ENCODE results near the gene ABCB8.
"Not testable (repeated sequence)": the region's sequence is repeated elsewhere in the genome, so short reads cannot be mapped to it uniquely, and the experiment has no call there.

Gene ABCB8

DNA sequence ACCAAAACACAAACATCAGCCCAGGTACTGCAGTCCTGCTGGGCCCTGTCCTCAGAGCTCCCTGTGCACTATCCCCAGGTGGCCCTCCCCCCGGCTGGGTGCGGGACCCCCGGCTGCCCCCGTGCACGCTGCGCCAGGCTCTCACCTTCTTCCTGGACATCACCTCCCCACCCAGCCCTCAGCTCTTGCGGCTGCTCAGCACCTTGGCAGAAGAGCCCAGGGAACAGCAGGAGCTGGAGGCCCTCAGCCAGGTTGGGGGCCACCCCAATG is 18.3 kb upstream of the ABCB8 start:
- peak overlapping the region in 3 of 10 experiments; percentile 2 to 50 (median 41); a peak in 3 of 20 replicates for H3K4me3 ChIP-seq
- no peak for TF ChIP-seq Cebpa-rat (IDR thresholded peaks at IDR 0.05)
- H3K9me3 ChIP-seq (replicated peaks in 1 of 11) = no peaks in the 10 kb centered on the region
- H3K27ac ChIP-seq = peak overlapping the region in 8 of 11 experiments; percentile 42 to 76 (median 60); a peak in 11 of 22 replicates
- H4K20me1 ChIP-seq = no peaks in the 10 kb centered on the region
- H3K4me2 ChIP-seq = peak overlapping the region; percentile 79 to 98 (median 92)
- peak overlapping the region in 10 of 11 experiments; percentile 9 to 60 (median 52); a peak in 16 of 22 replicates for H3K9ac ChIP-seq
- H3K4me1 ChIP-seq = peaks cover 74 to 100% (median 97%) of the 10 kb centered on the region in 10 experiments
- no peaks in the 10 kb centered on the region for H3K36me3 ChIP-seq
- peaks cover 0 to 12% (median 0%) of the 10 kb centered on the region in 11 experiments; a peak in 9 of 22 replicates for H3K27me3 ChIP-seq

DNA sequence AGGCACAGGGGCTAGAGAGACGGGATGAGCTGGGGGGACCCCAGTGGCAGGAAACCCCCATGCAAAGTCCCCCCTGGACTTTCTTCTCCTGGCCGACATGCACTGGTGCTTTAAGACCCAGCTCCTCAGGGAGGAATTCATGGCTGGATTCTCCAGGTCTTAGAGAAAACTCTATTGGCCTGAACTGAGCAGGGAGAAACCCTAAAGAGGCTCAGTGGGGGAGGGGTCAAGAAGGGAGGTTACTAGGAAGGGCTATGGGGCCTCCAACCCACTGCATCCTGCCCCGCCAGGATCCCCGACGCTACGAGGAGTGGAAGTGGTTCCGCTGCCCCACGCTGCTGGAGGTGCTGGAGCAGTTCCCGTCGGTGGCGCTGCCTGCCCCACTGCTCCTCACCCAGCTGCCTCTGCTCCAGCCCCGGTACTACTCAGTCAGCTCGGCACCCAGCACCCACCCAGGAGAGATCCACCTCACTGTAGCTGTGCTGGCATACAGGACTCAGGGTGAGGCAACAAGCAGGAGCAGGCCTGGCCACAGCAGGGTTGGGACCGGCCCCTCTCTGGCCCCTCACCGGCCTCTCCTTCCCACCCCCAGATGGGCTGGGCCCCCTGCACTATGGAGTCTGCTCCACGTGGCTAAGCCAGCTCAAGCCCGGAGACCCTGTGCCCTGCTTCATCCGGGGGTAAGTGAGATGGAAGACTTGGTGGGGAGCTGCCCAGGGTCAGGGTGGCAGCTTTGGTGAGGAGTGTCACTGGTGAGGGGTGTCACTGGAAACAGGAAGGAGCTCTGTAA is 17.7 kb upstream of the ABCB8 start:
- H3K27me3 ChIP-seq = peaks cover 0 to 12% (median 0%) of the 10 kb centered on the region in 11 experiments; a peak in 9 of 22 replicates
- H3K27ac ChIP-seq = peak overlapping the region in 10 of 11 experiments; percentile 40 to 76 (median 60); a peak in 20 of 22 replicates
- H3K36me3 ChIP-seq = no peaks in the 10 kb centered on the region
- peak overlapping the region; percentile 79 to 98 (median 92) for H3K4me2 ChIP-seq
- TF ChIP-seq Cebpa-rat (IDR thresholded peaks at IDR 0.05) = no peak
- peak overlapping the region in 6 of 10 experiments; percentile 2 to 50 (median 32); a peak in 8 of 20 replicates for H3K4me3 ChIP-seq
- H3K9me3 ChIP-seq (replicated peaks in 1 of 11) = no peaks in the 10 kb centered on the region
- H3K9ac ChIP-seq = peak overlapping the region; percentile 9 to 60 (median 48); a peak in 18 of 22 replicates
- peaks cover 78 to 100% (median 96%) of the 10 kb centered on the region in 10 experiments for H3K4me1 ChIP-seq
- H4K20me1 ChIP-seq = no peaks in the 10 kb centered on the region

DNA sequence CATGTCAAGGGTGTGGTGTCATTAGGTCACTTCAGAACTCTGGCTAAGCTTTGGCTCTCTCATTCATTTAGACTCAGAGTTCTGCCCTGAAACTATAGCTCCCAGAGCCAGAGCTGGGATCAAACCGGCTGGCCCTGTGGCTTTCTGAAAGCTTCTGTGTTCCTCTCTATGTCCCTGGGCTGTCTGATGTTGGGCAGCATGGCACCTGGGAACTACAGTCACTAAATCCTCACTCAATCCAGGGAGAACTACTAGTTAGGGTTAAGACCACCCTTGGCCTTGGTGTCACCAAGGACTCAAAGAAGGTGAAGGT is 17.2 kb upstream of the ABCB8 start:
- Histone ChIP-seq H3K36me3 (no peaks in the 10 kb centered on the region; a peak in 1 of 22 replicates), H3K4me2 (peak overlapping the region; percentile 79 to 98 (median 92)), H3K9me3 (replicated peaks in 1 of 11) (no peaks in the 10 kb centered on the region), H3K27ac (peak overlapping the region in 10 of 11 experiments; percentile 40 to 76 (median 60); a peak in 15 of 22 replicates), H4K20me1 (no peaks in the 10 kb centered on the region), H3K4me3 (peak overlapping the region in 6 of 10 experiments; percentile 2 to 50 (median 32); a peak in 6 of 20 replicates), H3K4me1 (peaks cover 78 to 98% (median 91%) of the 10 kb centered on the region in 10 experiments), H3K9ac (peak overlapping the region in 9 of 11 experiments; percentile 25 to 60 (median 56); a peak in 14 of 22 replicates), H3K27me3 (peaks cover 0 to 12% (median 0%) of the 10 kb centered on the region in 11 experiments; a peak in 9 of 22 replicates)
- no peak for TF ChIP-seq Cebpa-rat (IDR thresholded peaks at IDR 0.05)

DNA sequence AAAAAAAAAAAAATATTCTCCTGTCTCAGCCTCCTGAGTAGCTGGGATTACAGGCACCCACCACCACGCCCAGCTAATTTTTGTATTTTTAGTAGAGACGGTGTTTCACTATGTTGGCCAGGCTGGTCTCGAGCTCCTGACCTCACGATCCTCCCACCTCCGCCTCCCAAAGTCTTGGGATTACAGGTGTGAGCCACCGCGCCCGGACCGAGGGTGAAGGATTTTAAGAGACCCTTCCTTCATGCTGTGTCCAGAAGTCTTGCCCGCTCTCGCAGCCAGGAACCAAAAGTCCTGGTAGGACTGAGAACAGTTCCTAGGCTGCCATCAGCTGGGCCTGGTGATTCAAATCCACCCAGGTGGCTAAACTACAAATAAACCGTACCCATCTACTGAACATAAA is 16.6 kb upstream of the ABCB8 start:
- H3K9ac ChIP-seq; H3K36me3 ChIP-seq; H4K20me1 ChIP-seq; H3K4me3 ChIP-seq; H3K9me3 ChIP-seq (replicated peaks in 1 of 11): not testable (repeated sequence)
- Histone ChIP-seq H3K4me2 (peak overlapping the region in 8 of 11 experiments; percentile 14 to 95 (median 67); a peak in 15 of 22 replicates), H3K27ac (0 out of 22 replicates have a peak overlapping the region, but pooled peaks of 1 of the 11 experiments have one; percentile 14), H3K4me1 (peaks cover 72 to 96% (median 90%) of the 10 kb centered on the region in 10 experiments), H3K27me3 (peaks cover 0 to 12% (median 1%) of the 10 kb centered on the region in 11 experiments; a peak in 11 of 22 replicates)

DNA sequence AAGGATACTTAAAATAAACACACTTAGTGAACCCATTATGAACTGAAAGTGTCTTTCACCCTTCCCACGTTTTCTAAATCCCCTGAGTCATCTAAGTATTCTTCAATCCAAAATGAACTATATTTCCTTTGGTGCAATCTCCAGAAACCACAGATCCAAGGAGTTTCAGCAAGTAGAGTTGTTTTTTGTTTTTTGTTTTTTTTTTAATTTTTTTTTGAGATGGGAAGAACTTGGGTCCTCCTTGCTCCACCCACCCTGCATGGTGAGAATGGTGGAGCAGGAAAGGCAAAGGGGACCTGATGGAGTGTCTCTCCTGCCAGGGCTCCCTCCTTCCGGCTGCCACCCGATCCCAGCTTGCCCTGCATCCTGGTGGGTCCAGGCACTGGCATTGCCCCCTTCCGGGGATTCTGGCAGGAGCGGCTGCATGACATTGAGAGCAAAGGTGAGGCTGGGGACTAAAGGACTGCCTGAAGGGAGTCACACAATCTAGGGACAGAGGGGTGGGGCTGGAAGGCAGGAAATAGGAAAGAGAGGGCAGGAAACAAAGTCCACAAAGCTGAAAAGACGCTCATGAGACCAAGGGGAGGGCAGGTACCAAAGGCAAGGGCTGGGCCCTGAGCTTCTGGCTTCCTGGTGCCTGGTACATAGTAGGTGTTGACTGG is 16.1 kb upstream of the ABCB8 start:
- no peaks in the 10 kb centered on the region; a peak in 1 of 22 replicates for H4K20me1 ChIP-seq
- peaks cover 71 to 96% (median 90%) of the 10 kb centered on the region in 10 experiments for H3K4me1 ChIP-seq
- TF ChIP-seq Cebpa-rat (IDR thresholded peaks at IDR 0.05) = no peak
- H3K36me3 ChIP-seq = no peaks in the 10 kb centered on the region; a peak in 1 of 22 replicates
- H3K27me3 ChIP-seq = peaks cover 0 to 15% (median 4%) of the 10 kb centered on the region in 11 experiments; a peak in 12 of 22 replicates
- peak overlapping the region; percentile 47 to 95 (median 67) for H3K4me2 ChIP-seq
- no peaks in the 10 kb centered on the region for H3K9me3 ChIP-seq (replicated peaks in 1 of 11)
- 0 out of 22 replicates have a peak overlapping the region, but pooled peaks of 1 of the 11 experiments have one; percentile 7 for H3K9ac ChIP-seq
- H3K27ac ChIP-seq = no peak overlapping the region
- 0 out of 20 replicates have a peak overlapping the region, but pooled peaks of 1 of the 10 experiments have one; percentile 0 for H3K4me3 ChIP-seq

DNA sequence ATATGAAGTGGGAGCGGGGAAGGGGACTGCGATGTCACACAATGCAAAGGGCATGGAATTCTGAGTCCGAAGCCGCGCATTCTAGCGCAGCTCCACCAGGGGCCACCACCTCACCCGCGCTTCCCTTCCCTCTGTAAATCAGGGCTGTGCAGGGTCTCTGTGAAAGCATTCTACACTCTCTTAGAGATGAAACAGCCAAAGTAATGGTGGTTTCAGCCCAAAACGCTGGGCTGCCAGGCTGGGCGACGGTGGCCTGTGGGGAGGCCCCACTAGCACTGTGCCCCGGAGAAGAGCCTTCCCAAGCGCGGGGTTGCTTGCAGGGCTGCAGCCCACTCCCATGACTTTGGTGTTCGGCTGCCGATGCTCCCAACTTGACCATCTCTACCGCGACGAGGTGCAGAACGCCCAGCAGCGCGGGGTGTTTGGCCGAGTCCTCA is 15.3 kb upstream of the ABCB8 start:
- no peak for TF ChIP-seq Cebpa-rat (IDR thresholded peaks at IDR 0.05)
- H4K20me1 ChIP-seq = no peaks in the 10 kb centered on the region; a peak in 1 of 22 replicates
- peak overlapping the region; percentile 47 to 95 (median 67) for H3K4me2 ChIP-seq
- peaks cover 0 to 19% (median 4%) of the 10 kb centered on the region in 11 experiments; a peak in 12 of 22 replicates for H3K27me3 ChIP-seq
- H3K27ac ChIP-seq = no peak overlapping the region
- H3K4me1 ChIP-seq = peaks cover 71 to 96% (median 90%) of the 10 kb centered on the region in 10 experiments
- no peak overlapping the region for H3K9ac ChIP-seq
- no peaks in the 10 kb centered on the region for H3K9me3 ChIP-seq (replicated peaks in 1 of 11)
- 0 out of 20 replicates have a peak overlapping the region, but pooled peaks of 1 of the 10 experiments have one; percentile 0 for H3K4me3 ChIP-seq
- no peaks in the 10 kb centered on the region; a peak in 1 of 22 replicates for H3K36me3 ChIP-seq

DNA sequence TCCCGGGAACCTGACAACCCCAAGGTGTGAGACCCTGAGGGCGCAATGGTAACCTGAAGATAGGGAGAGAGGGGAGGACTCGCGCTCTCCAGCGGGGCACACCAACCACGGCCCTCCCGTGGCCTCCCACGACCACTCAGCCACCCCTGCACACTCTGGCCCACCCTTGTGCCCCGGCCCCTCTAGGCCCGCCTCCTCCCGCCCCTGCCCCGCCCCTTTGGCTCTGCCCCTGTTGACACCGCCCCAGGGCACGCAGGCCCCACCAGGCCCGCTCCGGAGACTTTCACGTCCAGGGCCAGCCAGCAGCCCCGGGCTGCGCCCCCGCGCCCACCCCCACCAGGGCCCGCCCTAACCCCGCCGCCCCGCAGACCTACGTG is 14.9 kb upstream of the ABCB8 start:
- H3K9me3 ChIP-seq (replicated peaks in 1 of 11) = no peaks in the 10 kb centered on the region
- no peak overlapping the region for H3K9ac ChIP-seq
- no peak overlapping the region for H3K27ac ChIP-seq
- peak overlapping the region; percentile 47 to 95 (median 67) for H3K4me2 ChIP-seq
- H3K4me3 ChIP-seq = no peak overlapping the region
- no peaks in the 10 kb centered on the region; a peak in 1 of 22 replicates for H4K20me1 ChIP-seq
- H3K36me3 ChIP-seq = no peaks in the 10 kb centered on the region; a peak in 1 of 22 replicates
- H3K4me1 ChIP-seq = peaks cover 71 to 96% (median 90%) of the 10 kb centered on the region in 10 experiments
- TF ChIP-seq Cebpa-rat (IDR thresholded peaks at IDR 0.05) = no peak
- H3K27me3 ChIP-seq = peaks cover 0 to 22% (median 5%) of the 10 kb centered on the region in 11 experiments; a peak in 15 of 22 replicates

DNA sequence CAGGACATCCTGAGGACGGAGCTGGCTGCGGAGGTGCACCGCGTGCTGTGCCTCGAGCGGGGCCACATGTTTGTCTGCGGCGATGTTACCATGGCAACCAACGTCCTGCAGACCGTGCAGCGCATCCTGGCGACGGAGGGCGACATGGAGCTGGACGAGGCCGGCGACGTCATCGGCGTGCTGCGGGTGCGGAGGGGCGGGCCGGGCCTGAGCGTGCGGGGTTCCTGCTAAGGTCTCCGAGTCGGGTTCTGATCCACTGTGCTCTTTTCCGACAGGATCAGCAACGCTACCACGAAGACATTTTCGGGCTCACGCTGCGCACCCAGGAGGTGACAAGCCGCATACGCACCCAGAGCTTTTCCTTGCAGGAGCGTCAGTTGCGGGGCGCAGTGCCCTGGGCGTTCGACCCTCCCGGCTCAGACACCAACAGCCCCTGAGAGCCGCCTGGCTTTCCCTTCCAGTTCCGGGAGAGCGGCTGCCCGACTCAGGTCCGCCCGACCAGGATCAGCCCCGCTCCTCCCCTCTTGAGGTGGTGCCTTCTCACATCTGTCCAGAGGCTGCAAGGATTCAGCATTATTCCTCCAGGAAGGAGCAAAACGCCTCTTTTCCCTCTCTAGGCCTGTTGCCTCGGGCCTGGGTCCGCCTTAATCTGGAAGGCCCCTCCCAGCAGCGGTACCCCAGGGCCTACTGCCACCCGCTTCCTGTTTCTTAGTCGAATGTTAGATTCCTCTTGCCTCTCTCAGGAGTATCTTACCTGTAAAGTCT is 14.3 kb upstream of the ABCB8 start:
- H3K27ac ChIP-seq = no peak overlapping the region
- H3K27me3 ChIP-seq = peaks cover 5 to 28% (median 11%) of the 10 kb centered on the region in 11 experiments; a peak in 21 of 22 replicates
- H3K36me3 ChIP-seq = no peaks in the 10 kb centered on the region; a peak in 1 of 22 replicates
- H4K20me1 ChIP-seq = no peaks in the 10 kb centered on the region; a peak in 1 of 22 replicates
- peak overlapping the region; percentile 15 to 72 (median 50); a peak in 20 of 22 replicates for H3K4me2 ChIP-seq
- H3K4me1 ChIP-seq = peaks cover 71 to 96% (median 90%) of the 10 kb centered on the region in 10 experiments
- no peak for TF ChIP-seq Cebpa-rat (IDR thresholded peaks at IDR 0.05)
- no peak overlapping the region for H3K4me3 ChIP-seq
- no peaks in the 10 kb centered on the region for H3K9me3 ChIP-seq (replicated peaks in 1 of 11)
- no peak overlapping the region for H3K9ac ChIP-seq

Data from BLaER1 treated with 17β-estradiol and CSF1 and Interleukin-3, amounts not matched to agents 10 nM and 100 nM (cell line).